Activated CD4-positive, alpha-beta memory T cell treated with anti-CD3 and anti-CD28 coated beads, Interleukin-2, amount 10 ng/mL, durations not matched to agents 7 days and 5 days (primary cell): ENCODE results near the gene WDR1. TPM values are rescaled to one million over a fixed set of nuclear protein-coding genes. Genes with fewer than 3 reads are reported as not detected.

Source experiments
- CTCF ChIA-PET: fragments of 350-600 bp; sonication (Branson Sonifier 250); formaldehyde crosslinking; loops from one replicate; lab custom pipeline; 2021; ENCODE audit warnings: antibody characterized with exemption, inconsistent platforms; lab: Charles Lee
- POLR2A ChIA-PET: fragments of 350-600 bp; sonication (Branson Sonifier 250); formaldehyde crosslinking; loops from one replicate; lab custom pipeline; 2021; ENCODE audit warnings: antibody characterized with exemption; lab: Charles Lee
- DNase-seq: peaks from one replicate; pipeline ENCODE4 v3.0.0-alpha.2; 2020
- H3K27ac Mint-ChIP-seq: one replicate; pipeline ENCODE4 v1.8.0; 2021; ENCODE audit warnings: mild to moderate bottlenecking, mixed read lengths
- H3K27me3 Mint-ChIP-seq: one replicate; pipeline ENCODE4 v1.8.0; 2021; ENCODE audit warnings: mixed read lengths
- H3K36me3 Mint-ChIP-seq: one replicate; pipeline ENCODE4 v1.8.0; 2021; ENCODE audit warnings: low read depth, mixed read lengths
- H3K4me1 Mint-ChIP-seq: one replicate; pipeline ENCODE4 v1.8.0; 2021; ENCODE audit warnings: mixed read lengths
- H3K4me3 Mint-ChIP-seq: one replicate; pipeline ENCODE4 v1.8.0; 2021; ENCODE audit warnings: mild to moderate bottlenecking, mixed read lengths
- H3K9me3 Mint-ChIP-seq: one replicate; pipeline ENCODE4 v1.8.0; 2021; ENCODE audit warnings: mixed read lengths
- total RNA-seq, 2 experiments: library from RNA; stranded (reverse); gene quantifications; one replicate each; pipeline ENCODE4 v1.2.3, GENCODE V29; 2021

The WDR1 gene
- total RNA-seq, 2 experiments from 2014 or later = 463 to 465 TPM

DNA sequence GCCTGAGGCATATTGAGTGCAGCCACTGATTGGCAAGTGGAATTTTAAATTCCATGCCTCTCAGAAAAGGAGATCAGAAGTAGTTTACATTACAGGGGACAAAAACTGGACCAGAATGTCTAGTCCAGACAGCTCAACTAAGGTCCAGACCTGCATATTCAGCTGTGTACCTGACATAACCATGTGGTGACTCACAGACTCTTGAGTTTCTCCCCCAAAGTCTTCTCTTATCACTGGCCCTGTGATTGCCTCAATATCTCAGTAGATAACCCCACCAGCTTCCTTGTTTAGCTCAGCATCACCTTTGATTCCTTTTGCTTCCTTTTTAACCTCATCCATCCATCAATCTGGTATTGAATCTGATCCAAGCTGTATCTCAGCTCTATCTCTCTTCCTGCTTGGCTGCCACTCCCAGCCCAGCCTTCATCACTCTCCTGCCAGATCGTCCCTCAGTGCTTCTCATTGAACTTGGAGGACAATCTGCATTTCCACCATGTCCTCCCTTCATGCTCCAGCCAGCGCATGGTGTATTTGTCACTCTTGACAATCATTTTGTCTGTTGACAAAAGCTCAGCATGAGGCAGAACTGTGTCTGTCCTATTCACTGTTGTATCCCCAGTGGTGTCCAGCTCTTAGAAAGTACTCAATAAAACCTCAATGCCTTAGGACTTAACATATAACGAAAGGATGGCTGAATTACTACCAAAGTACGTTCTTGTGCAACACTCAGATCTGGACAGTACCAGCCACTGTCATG lies 67.5 kb downstream of the WDR1 start:
- H3K9me3 Mint-ChIP-seq = no peaks in the 10 kb centered on the region
- DNase-seq = no peak
- peaks cover 1% of the 10 kb centered on the region for H3K27me3 Mint-ChIP-seq
- CTCF ChIA-PET = interaction anchor here (0.7 kb wide), 1 partner anchor 13 kb away, joined by 3 read pairs; no protein-coding TSS in a partner anchor
- no peak overlapping the region for H3K27ac Mint-ChIP-seq
- peaks cover 19% of the 10 kb centered on the region for H3K4me1 Mint-ChIP-seq
- H3K36me3 Mint-ChIP-seq = no peaks in the 10 kb centered on the region
- POLR2A ChIA-PET = no interaction called here
- H3K4me3 Mint-ChIP-seq = no peak overlapping the region

DNA sequence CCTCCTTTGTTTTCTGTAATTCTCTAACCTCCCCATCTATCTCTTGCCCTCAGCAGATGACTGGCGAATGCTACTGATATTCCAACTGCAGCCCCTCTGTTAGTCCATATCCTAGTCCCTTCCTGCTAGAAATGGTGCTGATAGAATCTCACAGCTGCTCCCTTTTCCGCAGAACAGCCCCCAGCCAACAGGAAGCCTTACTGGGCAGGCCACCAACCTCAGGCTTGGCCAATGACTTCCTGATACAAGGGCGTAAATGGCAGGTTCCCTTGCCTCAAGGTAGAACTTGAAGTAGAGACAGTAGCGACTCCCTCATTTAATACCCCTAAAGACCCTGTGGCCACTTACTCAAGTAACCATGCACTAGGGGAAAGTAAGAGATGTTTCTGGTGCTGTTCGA lies 68.6 kb downstream of the WDR1 start:
- no peaks in the 10 kb centered on the region for H3K9me3 Mint-ChIP-seq
- H3K36me3 Mint-ChIP-seq = no peaks in the 10 kb centered on the region
- no peak overlapping the region for H3K27ac Mint-ChIP-seq
- ChIA-PET POLR2A (interaction anchor here (1.3 kb wide), 1 partner anchor 69 kb away, joined by 3 read pairs; the partner anchor contains the start of gene WDR1), CTCF (no interaction called here)
- DNase-seq = no peak
- H3K27me3 Mint-ChIP-seq = peaks cover 1% of the 10 kb centered on the region
- H3K4me3 Mint-ChIP-seq = no peak overlapping the region
- peaks cover 19% of the 10 kb centered on the region for H3K4me1 Mint-ChIP-seq

DNA sequence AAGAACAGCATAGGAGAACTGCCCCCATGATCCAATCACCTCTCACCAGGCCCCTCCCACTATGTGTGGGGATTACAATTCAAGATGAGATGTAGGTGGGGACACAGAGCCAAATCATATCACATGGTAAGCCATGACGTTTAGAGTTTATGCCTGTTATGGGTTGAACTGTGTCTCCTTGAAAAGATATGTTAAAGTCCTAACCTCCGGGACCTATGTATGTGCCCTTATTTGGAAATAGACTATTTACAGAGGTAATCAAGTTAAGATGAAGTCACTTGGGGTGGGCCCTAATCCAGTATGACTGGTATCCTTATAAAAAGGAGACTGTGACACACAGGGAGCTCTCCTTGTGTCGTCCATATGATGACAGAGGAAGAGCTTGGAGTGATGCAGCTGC lies 70.1 kb downstream of the WDR1 start:
- ChIA-PET CTCF (interaction anchor here (0.6 kb wide), 1 partner anchor 27 kb away, joined by 3 read pairs; no protein-coding TSS in a partner anchor), POLR2A (no interaction called here)
- DNase-seq = no peak
- Mint-ChIP-seq H3K27me3 (peaks cover 1% of the 10 kb centered on the region), H3K27ac (no peak overlapping the region), H3K36me3 (peaks cover 7% of the 10 kb centered on the region), H3K4me1 (peaks cover 19% of the 10 kb centered on the region), H3K9me3 (peaks cover 8% of the 10 kb centered on the region), H3K4me3 (no peak overlapping the region)

DNA sequence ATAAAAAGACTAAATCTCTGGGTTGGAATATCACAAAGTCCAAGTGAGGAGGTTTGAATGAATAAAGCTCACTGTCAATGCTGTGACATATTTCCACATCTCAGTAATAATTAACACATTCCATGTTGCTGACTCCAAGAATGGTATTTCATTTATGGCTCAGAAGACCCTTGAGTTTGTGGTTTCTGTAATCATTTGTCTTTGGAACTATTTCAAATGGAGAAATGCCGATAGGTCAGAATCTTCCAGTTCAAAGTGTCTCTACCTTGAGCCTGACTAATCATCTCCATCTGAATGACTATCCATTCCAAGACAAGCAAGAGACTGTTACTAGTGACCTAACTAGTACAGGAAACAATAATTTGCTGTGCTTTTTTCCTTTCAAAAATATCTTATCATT lies 71.1 kb downstream of the WDR1 start:
- Mint-ChIP-seq H3K4me3 (no peak overlapping the region), H3K9me3 (peaks cover 11% of the 10 kb centered on the region), H3K27ac (no peak overlapping the region), H3K27me3 (peaks cover 1% of the 10 kb centered on the region), H3K36me3 (peaks cover 7% of the 10 kb centered on the region), H3K4me1 (peaks cover 19% of the 10 kb centered on the region)
- no peak for DNase-seq
- POLR2A ChIA-PET = no interaction called here
- CTCF ChIA-PET = no interaction called here

DNA sequence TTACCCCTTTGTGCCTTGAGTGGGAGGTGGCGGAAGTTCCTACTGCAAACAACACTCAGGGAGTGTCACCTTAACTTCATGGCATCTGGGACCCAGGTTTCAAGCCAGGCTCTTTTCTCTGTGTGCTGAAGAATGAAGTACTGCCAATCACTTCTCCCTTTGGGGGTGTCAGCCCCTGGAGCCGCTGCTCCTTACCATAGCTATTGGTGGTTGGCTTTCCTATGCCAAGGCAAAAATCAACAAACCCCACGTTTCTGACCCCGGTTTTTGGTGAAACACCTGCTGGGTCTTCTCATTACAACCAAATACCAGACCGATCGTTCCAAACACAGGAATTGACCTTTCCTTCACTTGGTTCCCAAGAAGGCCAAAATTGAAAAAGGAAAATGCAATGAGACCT lies 75.6 kb downstream of the WDR1 start:
- Mint-ChIP-seq H3K4me1 (no peaks in the 10 kb centered on the region), H3K9me3 (peaks cover 11% of the 10 kb centered on the region), H3K4me3 (no peak overlapping the region), H3K27me3 (peaks cover 1% of the 10 kb centered on the region), H3K36me3 (peaks cover 7% of the 10 kb centered on the region), H3K27ac (no peak overlapping the region)
- DNase-seq = no peak
- ChIA-PET CTCF (interaction anchor here (1.7 kb wide), 1 partner anchor 22 kb away, joined by 3 read pairs; no protein-coding TSS in a partner anchor), POLR2A (interaction anchor here (0.7 kb wide), 1 partner anchor 77 kb away, joined by 3 read pairs; no protein-coding TSS in a partner anchor)

DNA sequence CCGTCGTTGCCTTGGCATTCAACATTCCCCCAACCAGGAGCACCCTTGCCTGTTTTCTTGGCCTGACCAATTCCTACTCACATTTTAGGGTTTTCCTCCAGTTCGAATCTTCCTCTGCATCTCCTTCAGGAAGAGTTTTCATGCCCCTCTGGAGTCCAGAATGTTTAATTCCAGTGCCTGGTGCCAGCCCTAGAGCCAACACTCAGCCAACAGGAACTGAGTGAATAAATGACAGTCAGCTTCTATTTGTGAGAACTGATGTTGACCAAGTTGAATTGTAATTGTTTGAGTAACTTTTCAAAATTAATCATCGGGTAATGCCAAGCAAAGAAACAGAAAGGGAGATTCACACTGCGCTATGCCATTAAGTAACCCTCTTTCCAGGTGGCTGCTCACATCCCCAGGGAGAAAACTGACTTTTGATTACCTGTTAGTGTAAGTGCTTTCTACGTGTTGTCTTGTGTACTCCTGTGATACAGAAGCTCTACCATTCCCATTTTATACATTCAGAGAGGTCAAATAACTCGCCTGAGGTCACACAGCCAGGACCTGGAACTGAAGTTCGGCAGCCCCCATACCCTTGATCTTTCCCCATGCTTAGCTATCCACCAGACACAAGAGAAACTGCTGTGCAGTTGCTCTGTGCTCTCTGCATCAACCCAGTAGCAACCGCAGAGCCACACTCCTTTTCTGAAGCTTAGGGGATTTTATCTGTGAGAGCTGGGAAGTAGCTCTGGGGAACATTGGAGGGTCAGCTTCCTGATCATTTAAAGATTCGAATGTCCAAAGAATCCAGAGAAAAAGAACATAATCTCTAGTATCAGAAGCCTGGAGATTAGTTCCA lies 76.3 kb downstream of the WDR1 start:
- ChIA-PET POLR2A (interaction anchor here (0.7 kb wide), 1 partner anchor 77 kb away, joined by 3 read pairs; no protein-coding TSS in a partner anchor), CTCF (interaction anchor here (1.7 kb wide), 1 partner anchor 21 kb away, joined by 3 read pairs; no protein-coding TSS in a partner anchor)
- Mint-ChIP-seq H3K9me3 (peaks cover 11% of the 10 kb centered on the region), H3K27me3 (peaks cover 1% of the 10 kb centered on the region), H3K4me1 (no peaks in the 10 kb centered on the region), H3K4me3 (no peak overlapping the region), H3K36me3 (peaks cover 7% of the 10 kb centered on the region), H3K27ac (no peak overlapping the region)
- DNase-seq = no peak

DNA sequence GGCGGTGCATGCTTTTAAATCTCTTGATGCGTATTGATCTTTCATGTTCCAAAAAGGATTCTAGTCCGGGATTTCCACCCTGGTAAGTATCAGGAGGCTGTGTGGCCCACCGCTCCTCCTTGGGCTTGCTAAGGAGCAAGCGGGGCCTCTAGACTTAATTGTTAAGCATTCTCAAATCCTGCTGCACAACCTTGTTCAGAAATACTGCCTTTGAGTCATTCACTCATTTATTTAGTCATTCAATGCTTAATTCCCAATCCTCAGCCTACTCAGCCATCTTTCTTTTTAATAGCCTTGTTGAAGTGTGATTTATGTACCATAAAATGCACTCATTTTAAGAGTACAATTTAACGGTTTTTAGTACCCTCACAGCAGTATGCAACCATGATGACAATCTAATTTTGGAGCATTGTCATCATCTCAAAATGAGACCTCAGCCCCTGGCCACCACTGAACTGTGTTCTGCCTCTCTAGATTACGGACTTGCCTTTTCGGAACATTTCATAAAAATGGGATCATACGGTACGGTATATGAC lies 79.7 kb downstream of the WDR1 start:
- Mint-ChIP-seq H3K4me3 (no peak overlapping the region), H3K4me1 (peaks cover 21% of the 10 kb centered on the region), H3K27ac (no peak overlapping the region), H3K36me3 (no peaks in the 10 kb centered on the region), H3K9me3 (peaks cover 3% of the 10 kb centered on the region), H3K27me3 (no peaks in the 10 kb centered on the region)
- no peak for DNase-seq
- POLR2A ChIA-PET = no interaction called here
- CTCF ChIA-PET = no interaction called here

DNA sequence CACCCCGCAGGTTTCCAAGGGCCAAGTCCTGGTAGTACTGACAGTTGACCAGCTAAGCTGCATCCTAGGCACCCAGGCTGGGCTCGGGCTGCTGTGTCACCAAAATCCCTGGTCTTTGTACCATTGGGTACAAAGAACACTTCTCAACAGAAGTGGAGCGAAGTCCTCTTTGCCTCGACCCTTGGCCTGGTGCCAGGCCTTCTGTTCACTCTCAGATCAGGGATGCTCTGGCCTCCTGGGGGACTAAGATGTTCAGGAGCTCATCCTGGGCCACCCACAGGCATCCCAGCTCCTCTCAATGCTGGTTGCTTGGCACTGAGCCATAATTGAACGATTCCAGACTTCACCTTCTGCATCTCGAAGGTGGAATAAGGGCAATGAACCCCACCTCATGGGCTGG lies 81.5 kb downstream of the WDR1 start:
- POLR2A ChIA-PET = interaction anchor here (1.4 kb wide), 1 partner anchor 37 kb away, joined by 4 read pairs; no protein-coding TSS in a partner anchor

DNA sequence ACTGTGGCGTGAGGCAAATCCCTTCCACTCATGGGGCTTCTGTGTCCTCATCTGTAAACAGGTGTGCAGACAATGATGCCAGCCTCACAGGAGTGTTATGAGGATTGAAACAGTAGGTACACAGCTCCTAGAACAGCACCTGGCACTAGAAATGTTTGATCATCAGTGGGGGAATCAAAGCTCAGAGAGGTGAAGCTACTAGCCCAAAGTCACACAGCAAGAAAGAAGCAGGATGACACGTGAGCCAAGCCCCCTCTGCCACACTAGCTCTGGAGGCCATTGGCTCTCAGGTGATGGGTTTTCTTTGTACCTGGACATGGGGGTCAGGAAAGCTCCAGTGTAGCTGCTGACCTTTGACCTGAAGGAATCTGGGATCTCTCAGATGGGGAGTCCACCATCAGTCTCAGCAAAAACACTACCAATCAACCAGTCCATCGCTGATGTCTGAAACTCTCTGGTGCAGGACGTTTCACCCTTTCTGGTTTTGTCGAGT lies 81.9 kb downstream of the WDR1 start:
- POLR2A ChIA-PET = interaction anchor here (1.4 kb wide), 1 partner anchor 38 kb away, joined by 4 read pairs; no protein-coding TSS in a partner anchor
- Mint-ChIP-seq H3K9me3 (no peaks in the 10 kb centered on the region), H3K36me3 (no peaks in the 10 kb centered on the region), H3K4me3 (no peak overlapping the region), H3K27me3 (no peaks in the 10 kb centered on the region), H3K27ac (no peak overlapping the region), H3K4me1 (peaks cover 21% of the 10 kb centered on the region)
- CTCF ChIA-PET = interaction anchor here (1.1 kb wide), 1 partner anchor 19 kb away, joined by 5 read pairs; no protein-coding TSS in a partner anchor
- no peak for DNase-seq

More for the DNA sequence above, 81.5 kb downstream of the WDR1 start:
- Mint-ChIP-seq H3K4me3 (no peak overlapping the region), H3K9me3 (no peaks in the 10 kb centered on the region), H3K27me3 (no peaks in the 10 kb centered on the region), H3K27ac (no peak overlapping the region), H3K36me3 (no peaks in the 10 kb centered on the region), H3K4me1 (peaks cover 21% of the 10 kb centered on the region)
- no peak for DNase-seq
- CTCF ChIA-PET = interaction anchor here (1.1 kb wide), 1 partner anchor 20 kb away, joined by 5 read pairs; no protein-coding TSS in a partner anchor

DNA sequence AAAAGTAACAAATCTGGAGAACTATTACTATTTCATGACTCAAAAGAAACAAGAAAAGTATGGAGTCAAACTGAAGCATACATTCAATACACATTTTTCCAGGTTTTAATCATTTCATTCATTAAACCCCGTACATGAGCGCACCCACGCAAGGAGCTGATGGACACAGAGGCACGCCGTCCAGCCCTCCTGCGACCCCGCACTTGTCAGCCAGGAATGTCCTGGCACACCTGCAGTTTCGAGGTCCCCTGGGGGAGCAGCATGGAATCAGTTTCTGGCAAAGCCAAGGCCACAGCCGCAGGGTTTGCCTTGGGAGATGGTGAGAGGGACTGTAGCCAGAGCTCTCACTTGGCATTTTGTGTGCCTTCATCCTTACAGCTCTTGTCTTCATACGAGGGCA lies 82.5 kb downstream of the WDR1 start:
- no peaks in the 10 kb centered on the region for H3K9me3 Mint-ChIP-seq

DNA sequence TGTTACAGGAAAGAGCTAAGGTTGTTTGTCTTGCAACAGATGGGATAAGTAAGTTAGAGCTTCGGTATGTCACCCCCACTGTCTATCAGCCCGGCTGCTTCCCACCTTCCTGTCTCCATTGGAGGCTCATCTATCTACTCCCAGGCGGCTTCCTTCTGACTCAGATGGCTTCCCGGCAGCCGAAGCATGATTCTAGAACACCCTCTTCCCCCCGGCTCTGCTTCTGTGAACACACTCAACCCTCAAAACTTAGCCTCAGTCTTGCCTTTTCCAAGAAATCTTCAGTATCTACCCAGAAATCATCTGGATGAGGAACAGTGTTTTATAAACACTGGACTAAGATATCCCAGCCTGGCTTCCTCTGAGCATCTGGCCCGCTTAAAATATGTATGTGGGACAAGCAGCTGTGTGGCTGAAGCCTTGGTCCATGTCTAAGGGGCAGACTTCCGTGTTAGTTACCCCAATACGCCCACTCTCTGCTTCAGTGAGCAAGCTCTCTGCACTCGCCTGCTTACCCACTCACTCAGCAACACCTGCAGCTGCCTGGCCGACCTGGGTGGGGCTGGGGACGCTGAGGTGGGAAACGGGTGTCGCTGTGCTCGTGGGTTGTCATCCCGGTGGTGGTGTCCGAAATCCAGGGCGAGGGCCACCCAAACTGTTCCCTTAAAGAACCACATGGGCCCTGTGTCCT lies 83.3 kb downstream of the WDR1 start:
- CTCF ChIA-PET = interaction anchor here (1.3 kb wide), 2 partner anchors 9 to 330 kb away, joined by 3 to 4 read pairs; no protein-coding TSS in a partner anchor
- Mint-ChIP-seq H3K27ac (no peak overlapping the region), H3K27me3 (peaks cover 3% of the 10 kb centered on the region), H3K4me3 (no peak overlapping the region), H3K9me3 (no peaks in the 10 kb centered on the region), H3K4me1 (peaks cover 21% of the 10 kb centered on the region), H3K36me3 (no peaks in the 10 kb centered on the region)
- POLR2A ChIA-PET = no interaction called here
- DNase-seq = no peak

More for the DNA sequence above, 82.5 kb downstream of the WDR1 start:
- Mint-ChIP-seq H3K36me3 (no peaks in the 10 kb centered on the region), H3K27me3 (no peaks in the 10 kb centered on the region), H3K27ac (no peak overlapping the region), H3K4me3 (no peak overlapping the region), H3K4me1 (peaks cover 21% of the 10 kb centered on the region)
- POLR2A ChIA-PET = no interaction called here
- CTCF ChIA-PET = interaction anchor here (0.5 to 1.1 kb wide), 2 partner anchors 19 to 265 kb away, joined by 5 read pairs; no protein-coding TSS in a partner anchor
- no peak for DNase-seq

DNA sequence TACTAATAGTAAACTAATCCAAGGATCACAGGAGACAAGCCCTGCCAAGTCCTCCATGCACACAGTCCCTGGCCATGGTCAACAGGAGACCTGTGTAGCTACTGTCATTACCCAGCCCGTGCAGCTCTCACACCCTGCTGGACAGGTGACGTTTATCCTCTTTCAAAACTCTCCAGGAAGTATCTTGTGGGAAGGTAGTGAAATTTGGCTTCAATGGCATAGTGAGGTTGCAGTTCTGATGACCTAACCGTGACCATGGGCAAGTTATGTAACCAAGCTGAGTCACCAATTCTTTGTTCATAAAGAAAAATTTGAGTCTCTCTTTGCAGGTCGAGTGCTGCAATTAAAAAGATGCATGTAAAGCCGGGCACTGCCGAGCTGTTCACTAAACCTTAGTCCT lies 84.0 kb downstream of the WDR1 start:
- no peak for DNase-seq
- H3K4me3 Mint-ChIP-seq = no peak overlapping the region
- H3K27me3 Mint-ChIP-seq = peaks cover 3% of the 10 kb centered on the region
- H3K27ac Mint-ChIP-seq = no peak overlapping the region
- H3K36me3 Mint-ChIP-seq = no peaks in the 10 kb centered on the region
- CTCF ChIA-PET = interaction anchor here (1.3 kb wide), 2 partner anchors 9 to 329 kb away, joined by 3 to 4 read pairs; no protein-coding TSS in a partner anchor
- no peaks in the 10 kb centered on the region for H3K9me3 Mint-ChIP-seq
- POLR2A ChIA-PET = interaction anchor here (0.8 kb wide), 1 partner anchor 85 kb away, joined by 3 read pairs; no protein-coding TSS in a partner anchor
- H3K4me1 Mint-ChIP-seq = peaks cover 21% of the 10 kb centered on the region
